K562 (cell line): ENCODE data around the gene HS3ST2.

Experiments used
- EZH2 ChIP-seq: IDR thresholded peaks from 2 replicates; pipeline ENCODE4 v1.6.1; 2012; ENCODE audit warnings: low read depth, mild to moderate bottlenecking, inconsistent platforms, low read length, borderline replicate concordance
- SLC30A9 ChIP-seq: fragments of 250-450 bp; sonication (Bioruptor Pico); IDR thresholded peaks from 2 replicates; pipeline ENCODE4 v1.8.0; 2022; ENCODE audit warnings: mild to moderate bottlenecking, moderate library complexity
- ZNF175 ChIP-seq: fragments of 200-800 bp; sonication (Bioruptor generic); IDR thresholded peaks from 2 replicates; pipeline ENCODE4 v1.6.1; 2016; ENCODE audit warnings: low read depth, mild to moderate bottlenecking, missing genetic modification characterization, missing compliant biosample characterization
- ZNF76 ChIP-seq: fragments of 250-450 bp; sonication (Bioruptor Pico); IDR thresholded peaks from 2 replicates; pipeline ENCODE4 v1.4.0; 2020; ENCODE audit warnings: mild to moderate bottlenecking, moderate library complexity, borderline replicate concordance
- ZNF780A ChIP-seq: fragments of 250-450 bp; sonication (Bioruptor Pico); IDR thresholded peaks from 2 replicates; pipeline ENCODE4 v1.5.0; 2021; ENCODE audit warnings: mild to moderate bottlenecking
- TF ChIP-seq, protein P1 (sequence below): fragments of 250-450 bp; sonication (Bioruptor Pico); IDR thresholded peaks from 2 replicates; pipeline ENCODE4 v1.5.0; 2021; ENCODE audit warnings: mild to moderate bottlenecking, borderline replicate concordance
- TF ChIP-seq, protein P2 (sequence below), 3 experiments: IDR thresholded peaks in 2 of 3; conservative IDR thresholded peaks in 1 of 3; 2 replicates each; pipeline ENCODE4 v1.5.1; 2011 to 2012; ENCODE audit warnings: low read length in 3 of 3, mild to moderate bottlenecking in 3 of 3, control low read depth in 2 of 3, improper control_type of control experiment in 1 of 3, inconsistent platforms in 1 of 3, low read depth in 1 of 3, mixed read lengths in 1 of 3, moderate library complexity in 1 of 3; ENCODE audit not compliant: insufficient read depth in 2 of 3
- TF ChIP-seq, protein P3 (sequence below): sonication (generic); formaldehyde crosslinking; IDR thresholded peaks from 2 replicates; pipeline ENCODE4 v1.5.0; 2020; ENCODE audit warnings: missing genetic modification reagents
- TF ChIP-seq, protein P4 (sequence below), 2 experiments: fragments of 450-650 bp; formaldehyde crosslinking in 1 of 2; IDR thresholded peaks; 2 replicates each; pipeline versions ENCODE4 v1.4.0 to v1.6.1; 2014 to 2020; ENCODE audit warnings: mild to moderate bottlenecking in 2 of 2, borderline replicate concordance in 1 of 2, low read depth in 1 of 2
- TF ChIP-seq, protein P5 (sequence below), 2 experiments: fragments of 200-800 bp in 1 of 2; sonication (Bioruptor generic) in 1 of 2; sonication (generic) in 1 of 2; formaldehyde crosslinking in 1 of 2; IDR thresholded peaks in 1 of 2; conservative IDR thresholded peaks in 1 of 2; 2 replicates each; pipeline versions ENCODE4 v1.5.0 to v1.6.1; 2016 to 2020; ENCODE audit warnings: missing compliant biosample characterization in 1 of 2, missing genetic modification characterization in 1 of 2, missing genetic modification reagents in 1 of 2
- TF ChIP-seq, protein P6 (sequence below): fragments of 150-350 bp; conservative IDR thresholded peaks from 2 replicates; pipeline ENCODE4 v1.6.1; 2014; ENCODE audit warnings: low read length

DNA sequence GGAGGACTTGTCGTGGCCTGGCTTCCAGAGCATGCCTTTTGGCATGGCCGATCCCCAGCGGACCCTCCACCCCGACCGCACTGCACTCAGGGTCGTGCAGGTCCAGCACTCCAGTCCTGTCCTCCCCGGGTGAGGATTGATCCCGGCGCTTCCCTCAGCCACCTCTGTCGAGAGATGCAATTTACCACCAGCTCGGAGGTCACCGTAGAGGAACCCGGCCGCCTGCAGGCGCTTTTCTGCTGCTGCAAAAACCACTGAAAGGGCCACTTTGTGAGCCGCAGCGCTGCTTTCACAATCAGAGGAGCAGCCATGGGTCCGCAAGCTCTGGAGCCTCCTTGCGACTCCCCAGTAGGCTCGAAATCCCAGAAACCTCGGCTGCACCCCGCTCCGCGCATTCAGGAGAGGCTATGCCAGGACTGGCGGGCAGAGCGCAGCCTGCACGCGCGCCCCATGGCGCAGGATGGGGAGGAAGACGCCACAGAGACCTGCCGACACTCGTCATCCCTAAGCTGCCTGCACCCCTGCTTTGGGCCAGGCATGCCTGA is 134.2 kb downstream of the HS3ST2 start:
- TF ChIP-seq, protein P1, sequence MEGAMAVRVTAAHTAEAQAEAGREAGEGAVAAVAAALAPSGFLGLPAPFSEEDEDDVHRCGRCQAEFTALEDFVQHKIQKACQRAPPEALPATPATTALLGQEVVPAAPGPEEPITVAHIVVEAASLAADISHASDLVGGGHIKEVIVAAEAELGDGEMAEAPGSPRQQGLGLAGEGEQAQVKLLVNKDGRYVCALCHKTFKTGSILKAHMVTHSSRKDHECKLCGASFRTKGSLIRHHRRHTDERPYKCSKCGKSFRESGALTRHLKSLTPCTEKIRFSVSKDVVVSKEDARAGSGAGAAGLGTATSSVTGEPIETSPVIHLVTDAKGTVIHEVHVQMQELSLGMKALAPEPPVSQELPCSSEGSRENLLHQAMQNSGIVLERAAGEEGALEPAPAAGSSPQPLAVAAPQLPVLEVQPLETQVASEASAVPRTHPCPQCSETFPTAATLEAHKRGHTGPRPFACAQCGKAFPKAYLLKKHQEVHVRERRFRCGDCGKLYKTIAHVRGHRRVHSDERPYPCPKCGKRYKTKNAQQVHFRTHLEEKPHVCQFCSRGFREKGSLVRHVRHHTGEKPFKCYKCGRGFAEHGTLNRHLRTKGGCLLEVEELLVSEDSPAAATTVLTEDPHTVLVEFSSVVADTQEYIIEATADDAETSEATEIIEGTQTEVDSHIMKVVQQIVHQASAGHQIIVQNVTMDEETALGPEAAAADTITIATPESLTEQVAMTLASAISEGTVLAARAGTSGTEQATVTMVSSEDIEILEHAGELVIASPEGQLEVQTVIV: no peak
- TF ChIP-seq EZH2 (no peak), ZNF780A (no peak), ZNF76 (no peak), ZNF175 (no peak), SLC30A9 (CRISPR knock-in tag) (no peak)
- TF ChIP-seq, protein P2, sequence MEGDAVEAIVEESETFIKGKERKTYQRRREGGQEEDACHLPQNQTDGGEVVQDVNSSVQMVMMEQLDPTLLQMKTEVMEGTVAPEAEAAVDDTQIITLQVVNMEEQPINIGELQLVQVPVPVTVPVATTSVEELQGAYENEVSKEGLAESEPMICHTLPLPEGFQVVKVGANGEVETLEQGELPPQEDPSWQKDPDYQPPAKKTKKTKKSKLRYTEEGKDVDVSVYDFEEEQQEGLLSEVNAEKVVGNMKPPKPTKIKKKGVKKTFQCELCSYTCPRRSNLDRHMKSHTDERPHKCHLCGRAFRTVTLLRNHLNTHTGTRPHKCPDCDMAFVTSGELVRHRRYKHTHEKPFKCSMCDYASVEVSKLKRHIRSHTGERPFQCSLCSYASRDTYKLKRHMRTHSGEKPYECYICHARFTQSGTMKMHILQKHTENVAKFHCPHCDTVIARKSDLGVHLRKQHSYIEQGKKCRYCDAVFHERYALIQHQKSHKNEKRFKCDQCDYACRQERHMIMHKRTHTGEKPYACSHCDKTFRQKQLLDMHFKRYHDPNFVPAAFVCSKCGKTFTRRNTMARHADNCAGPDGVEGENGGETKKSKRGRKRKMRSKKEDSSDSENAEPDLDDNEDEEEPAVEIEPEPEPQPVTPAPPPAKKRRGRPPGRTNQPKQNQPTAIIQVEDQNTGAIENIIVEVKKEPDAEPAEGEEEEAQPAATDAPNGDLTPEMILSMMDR (IDR thresholded peaks at IDR 0.05 in 2 of 3, conservative IDR thresholded peaks at IDR 0.05 in 1 of 3; ENCODE audit: insufficient read depth in 2 of 3, low read depth in 1 of 3, low read length in 3 of 3): no peak
- TF ChIP-seq, protein P3, sequence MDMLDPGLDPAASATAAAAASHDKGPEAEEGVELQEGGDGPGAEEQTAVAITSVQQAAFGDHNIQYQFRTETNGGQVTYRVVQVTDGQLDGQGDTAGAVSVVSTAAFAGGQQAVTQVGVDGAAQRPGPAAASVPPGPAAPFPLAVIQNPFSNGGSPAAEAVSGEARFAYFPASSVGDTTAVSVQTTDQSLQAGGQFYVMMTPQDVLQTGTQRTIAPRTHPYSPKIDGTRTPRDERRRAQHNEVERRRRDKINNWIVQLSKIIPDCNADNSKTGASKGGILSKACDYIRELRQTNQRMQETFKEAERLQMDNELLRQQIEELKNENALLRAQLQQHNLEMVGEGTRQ (CRISPR knock-in tag): no peak
- TF ChIP-seq, protein P4, sequence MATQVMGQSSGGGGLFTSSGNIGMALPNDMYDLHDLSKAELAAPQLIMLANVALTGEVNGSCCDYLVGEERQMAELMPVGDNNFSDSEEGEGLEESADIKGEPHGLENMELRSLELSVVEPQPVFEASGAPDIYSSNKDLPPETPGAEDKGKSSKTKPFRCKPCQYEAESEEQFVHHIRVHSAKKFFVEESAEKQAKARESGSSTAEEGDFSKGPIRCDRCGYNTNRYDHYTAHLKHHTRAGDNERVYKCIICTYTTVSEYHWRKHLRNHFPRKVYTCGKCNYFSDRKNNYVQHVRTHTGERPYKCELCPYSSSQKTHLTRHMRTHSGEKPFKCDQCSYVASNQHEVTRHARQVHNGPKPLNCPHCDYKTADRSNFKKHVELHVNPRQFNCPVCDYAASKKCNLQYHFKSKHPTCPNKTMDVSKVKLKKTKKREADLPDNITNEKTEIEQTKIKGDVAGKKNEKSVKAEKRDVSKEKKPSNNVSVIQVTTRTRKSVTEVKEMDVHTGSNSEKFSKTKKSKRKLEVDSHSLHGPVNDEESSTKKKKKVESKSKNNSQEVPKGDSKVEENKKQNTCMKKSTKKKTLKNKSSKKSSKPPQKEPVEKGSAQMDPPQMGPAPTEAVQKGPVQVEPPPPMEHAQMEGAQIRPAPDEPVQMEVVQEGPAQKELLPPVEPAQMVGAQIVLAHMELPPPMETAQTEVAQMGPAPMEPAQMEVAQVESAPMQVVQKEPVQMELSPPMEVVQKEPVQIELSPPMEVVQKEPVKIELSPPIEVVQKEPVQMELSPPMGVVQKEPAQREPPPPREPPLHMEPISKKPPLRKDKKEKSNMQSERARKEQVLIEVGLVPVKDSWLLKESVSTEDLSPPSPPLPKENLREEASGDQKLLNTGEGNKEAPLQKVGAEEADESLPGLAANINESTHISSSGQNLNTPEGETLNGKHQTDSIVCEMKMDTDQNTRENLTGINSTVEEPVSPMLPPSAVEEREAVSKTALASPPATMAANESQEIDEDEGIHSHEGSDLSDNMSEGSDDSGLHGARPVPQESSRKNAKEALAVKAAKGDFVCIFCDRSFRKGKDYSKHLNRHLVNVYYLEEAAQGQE (IDR thresholded peaks at IDR 0.05; ENCODE audit: borderline replicate concordance): no peak
- TF ChIP-seq, protein P4 (CRISPR knock-in tag; IDR thresholded peaks at IDR 0.05; ENCODE audit: low read depth): no peak
- TF ChIP-seq, protein P5, sequence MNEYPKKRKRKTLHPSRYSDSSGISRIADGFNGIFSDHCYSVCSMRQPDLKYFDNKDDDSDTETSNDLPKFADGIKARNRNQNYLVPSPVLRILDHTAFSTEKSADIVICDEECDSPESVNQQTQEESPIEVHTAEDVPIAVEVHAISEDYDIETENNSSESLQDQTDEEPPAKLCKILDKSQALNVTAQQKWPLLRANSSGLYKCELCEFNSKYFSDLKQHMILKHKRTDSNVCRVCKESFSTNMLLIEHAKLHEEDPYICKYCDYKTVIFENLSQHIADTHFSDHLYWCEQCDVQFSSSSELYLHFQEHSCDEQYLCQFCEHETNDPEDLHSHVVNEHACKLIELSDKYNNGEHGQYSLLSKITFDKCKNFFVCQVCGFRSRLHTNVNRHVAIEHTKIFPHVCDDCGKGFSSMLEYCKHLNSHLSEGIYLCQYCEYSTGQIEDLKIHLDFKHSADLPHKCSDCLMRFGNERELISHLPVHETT (CRISPR knock-in tag; conservative IDR thresholded peaks at IDR 0.05 in 1 of 2, IDR thresholded peaks at IDR 0.05 in 1 of 2): no peak
- TF ChIP-seq, protein P6, sequence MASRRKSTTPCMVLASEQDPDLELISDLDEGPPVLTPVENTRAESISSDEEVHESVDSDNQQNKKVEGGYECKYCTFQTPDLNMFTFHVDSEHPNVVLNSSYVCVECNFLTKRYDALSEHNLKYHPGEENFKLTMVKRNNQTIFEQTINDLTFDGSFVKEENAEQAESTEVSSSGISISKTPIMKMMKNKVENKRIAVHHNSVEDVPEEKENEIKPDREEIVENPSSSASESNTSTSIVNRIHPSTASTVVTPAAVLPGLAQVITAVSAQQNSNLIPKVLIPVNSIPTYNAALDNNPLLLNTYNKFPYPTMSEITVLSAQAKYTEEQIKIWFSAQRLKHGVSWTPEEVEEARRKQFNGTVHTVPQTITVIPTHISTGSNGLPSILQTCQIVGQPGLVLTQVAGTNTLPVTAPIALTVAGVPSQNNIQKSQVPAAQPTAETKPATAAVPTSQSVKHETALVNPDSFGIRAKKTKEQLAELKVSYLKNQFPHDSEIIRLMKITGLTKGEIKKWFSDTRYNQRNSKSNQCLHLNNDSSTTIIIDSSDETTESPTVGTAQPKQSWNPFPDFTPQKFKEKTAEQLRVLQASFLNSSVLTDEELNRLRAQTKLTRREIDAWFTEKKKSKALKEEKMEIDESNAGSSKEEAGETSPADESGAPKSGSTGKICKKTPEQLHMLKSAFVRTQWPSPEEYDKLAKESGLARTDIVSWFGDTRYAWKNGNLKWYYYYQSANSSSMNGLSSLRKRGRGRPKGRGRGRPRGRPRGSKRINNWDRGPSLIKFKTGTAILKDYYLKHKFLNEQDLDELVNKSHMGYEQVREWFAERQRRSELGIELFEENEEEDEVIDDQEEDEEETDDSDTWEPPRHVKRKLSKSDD: no peak
